WI38 (cell line): ENCODE data around the gene PELI2.
A peak's percentile ranks its signal among the peaks of the same experiment; 100 is the strongest.

Experiments used
- H3K4me3 ChIP-seq: 2 replicates; pipeline ENCODE4 v1.5.1; 2011; ENCODE audit warnings: low read depth, mild to moderate bottlenecking, control low read depth, low read length
- CTCF ChIP-seq: IDR thresholded peaks from 2 replicates; pipeline ENCODE4 v1.5.1; 2012; ENCODE audit warnings: low read depth, mild to moderate bottlenecking, control low read depth, low read length

Gene PELI2

GRCh38 chr14:56120091-56120691 is 2.0 kb downstream of the PELI2 start:
- H3K4me3 ChIP-seq, result peak overlapping the region; percentile 82
- TF ChIP-seq CTCF, result no peak

- TF ChIP-seq CTCF, result no peak
- no peak overlapping the region for H3K4me3 ChIP-seq
Observed at GRCh38 chr14:56121816-56122215, 3.6 kb downstream of the PELI2 start.

- no peak overlapping the region for H3K4me3 ChIP-seq
- no peak for TF ChIP-seq CTCF
Observed at GRCh38 chr14:56122301-56122700, 4.1 kb downstream of the PELI2 start.

GRCh38 chr14:56124327-56124726 is 6.1 kb downstream of the PELI2 start:
- TF ChIP-seq CTCF, result no peak
- no peak overlapping the region for H3K4me3 ChIP-seq

- no peak overlapping the region for H3K4me3 ChIP-seq
- no peak for TF ChIP-seq CTCF
Observed at GRCh38 chr14:56125772-56126636, 7.8 kb downstream of the PELI2 start.

- no peak for TF ChIP-seq CTCF
- no peak overlapping the region for H3K4me3 ChIP-seq
Observed at GRCh38 chr14:56126637-56126913, 8.4 kb downstream of the PELI2 start.

GRCh38 chr14:56127156-56127555 is 8.9 kb downstream of the PELI2 start:
- no peak overlapping the region for H3K4me3 ChIP-seq
- TF ChIP-seq CTCF, result no peak
